Nephron progenitor cell (in vitro differentiated cells): ENCODE data around the gene ASCC1.

Experiments
- DNase-seq: peaks from one replicate; pipeline ENCODE4 v3.0.0; 2021
- H3K27ac Mint-ChIP-seq: 2 replicates; pipeline ENCODE4 v1.8.0; 2021; ENCODE audit warnings: mild to moderate bottlenecking, moderate library complexity, mixed read lengths
- H3K27me3 Mint-ChIP-seq: 2 replicates; pipeline ENCODE4 v1.8.0; 2021; ENCODE audit warnings: mild to moderate bottlenecking, low read depth, mixed read lengths; ENCODE audit not compliant: poor library complexity
- H3K36me3 Mint-ChIP-seq: 2 replicates; pipeline ENCODE4 v1.8.0; 2021; ENCODE audit warnings: low read depth, mixed read lengths
- H3K4me1 Mint-ChIP-seq: 2 replicates; pipeline ENCODE4 v1.8.0; 2021; ENCODE audit warnings: mixed read lengths
- H3K4me3 Mint-ChIP-seq: 2 replicates; pipeline ENCODE4 v1.8.0; 2021; ENCODE audit warnings: mild to moderate bottlenecking, moderate library complexity, mixed read lengths
- H3K9me3 Mint-ChIP-seq: 2 replicates; pipeline ENCODE4 v1.8.0; 2021; ENCODE audit warnings: mild to moderate bottlenecking, moderate library complexity, mixed read lengths
- TF ChIP-seq, protein P1 (sequence below): fragments of 200-600 bp; sonication (generic); IDR thresholded peaks from 2 replicates; pipeline ENCODE4 v1.5.0; 2021; ENCODE audit warnings: antibody characterized with exemption

Gene ASCC1, protein sequence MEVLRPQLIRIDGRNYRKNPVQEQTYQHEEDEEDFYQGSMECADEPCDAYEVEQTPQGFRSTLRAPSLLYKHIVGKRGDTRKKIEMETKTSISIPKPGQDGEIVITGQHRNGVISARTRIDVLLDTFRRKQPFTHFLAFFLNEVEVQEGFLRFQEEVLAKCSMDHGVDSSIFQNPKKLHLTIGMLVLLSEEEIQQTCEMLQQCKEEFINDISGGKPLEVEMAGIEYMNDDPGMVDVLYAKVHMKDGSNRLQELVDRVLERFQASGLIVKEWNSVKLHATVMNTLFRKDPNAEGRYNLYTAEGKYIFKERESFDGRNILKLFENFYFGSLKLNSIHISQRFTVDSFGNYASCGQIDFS

DNA sequence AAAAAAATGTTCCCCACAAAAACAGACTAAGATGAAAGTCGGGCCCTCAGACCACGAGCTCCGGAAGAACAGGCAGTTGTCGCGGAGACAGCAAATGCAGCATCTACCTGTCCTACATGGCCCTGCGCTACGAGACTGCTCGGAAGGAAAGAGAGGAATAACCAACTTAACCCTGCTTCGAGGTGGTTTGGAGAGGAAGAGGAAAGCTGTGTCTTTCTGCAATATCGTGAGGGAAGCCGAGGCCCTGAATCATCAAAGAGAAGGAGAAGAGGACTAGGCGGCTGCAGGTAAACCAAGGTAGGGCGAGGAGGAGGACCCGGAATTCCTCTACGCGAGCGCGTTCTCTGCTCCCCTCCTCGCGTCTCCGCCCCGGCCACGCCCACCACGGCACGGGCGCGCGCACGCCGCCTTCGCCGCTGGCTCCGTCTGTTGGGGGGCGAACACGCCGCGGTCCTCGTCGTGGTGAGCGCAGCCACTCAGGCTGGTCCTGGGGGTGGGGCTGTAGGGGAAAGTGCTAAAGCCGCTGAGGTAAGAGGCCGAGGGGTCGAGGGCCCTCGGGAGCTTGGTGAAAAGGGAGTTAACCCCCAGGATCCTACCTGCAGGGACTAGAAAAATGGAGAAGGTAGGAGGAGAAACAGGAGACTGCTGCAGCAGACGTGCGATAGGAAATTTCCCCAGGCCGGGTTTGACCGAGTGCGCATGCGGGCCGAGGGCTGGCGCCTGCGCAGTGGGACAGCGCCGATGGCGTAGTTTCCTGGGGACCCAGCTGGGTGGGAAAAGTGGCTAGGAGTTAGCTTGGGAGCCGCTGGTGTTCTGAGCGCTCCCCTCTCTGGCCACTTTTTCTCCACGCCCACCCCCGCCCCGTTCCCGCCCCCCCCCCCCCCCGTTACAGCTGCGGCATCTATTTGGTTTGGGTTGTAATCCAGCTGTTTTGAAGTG, at the start of gene ASCC1, which contains the start of gene ANAPC16:
ASCC1 (minus strand) TSS at position 666 of the 939 bp plus-strand sequence. CDS start 2,978 bp downstream, outside the sequence.
ANAPC16 (plus strand) TSS at position 402 of the 939 bp plus-strand sequence. CDS start 7,903 bp downstream, outside the sequence.
- Mint-ChIP-seq H3K27ac (peak within 1 kb of the TSS; percentile 100), H3K4me1 (peaks cover 39% of the 10 kb centered on the region), H3K27me3 (no peaks in the 10 kb centered on the region), H3K9me3 (no peaks in the 10 kb centered on the region), H3K36me3 (peaks cover 27% of the 10 kb centered on the region), H3K4me3 (peak within 1 kb of the TSS; percentile 95)
- TF ChIP-seq, protein P1, sequence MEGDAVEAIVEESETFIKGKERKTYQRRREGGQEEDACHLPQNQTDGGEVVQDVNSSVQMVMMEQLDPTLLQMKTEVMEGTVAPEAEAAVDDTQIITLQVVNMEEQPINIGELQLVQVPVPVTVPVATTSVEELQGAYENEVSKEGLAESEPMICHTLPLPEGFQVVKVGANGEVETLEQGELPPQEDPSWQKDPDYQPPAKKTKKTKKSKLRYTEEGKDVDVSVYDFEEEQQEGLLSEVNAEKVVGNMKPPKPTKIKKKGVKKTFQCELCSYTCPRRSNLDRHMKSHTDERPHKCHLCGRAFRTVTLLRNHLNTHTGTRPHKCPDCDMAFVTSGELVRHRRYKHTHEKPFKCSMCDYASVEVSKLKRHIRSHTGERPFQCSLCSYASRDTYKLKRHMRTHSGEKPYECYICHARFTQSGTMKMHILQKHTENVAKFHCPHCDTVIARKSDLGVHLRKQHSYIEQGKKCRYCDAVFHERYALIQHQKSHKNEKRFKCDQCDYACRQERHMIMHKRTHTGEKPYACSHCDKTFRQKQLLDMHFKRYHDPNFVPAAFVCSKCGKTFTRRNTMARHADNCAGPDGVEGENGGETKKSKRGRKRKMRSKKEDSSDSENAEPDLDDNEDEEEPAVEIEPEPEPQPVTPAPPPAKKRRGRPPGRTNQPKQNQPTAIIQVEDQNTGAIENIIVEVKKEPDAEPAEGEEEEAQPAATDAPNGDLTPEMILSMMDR, result no peak
- DNase-seq, result peak; percentile 94

GRCh38 chr10:72265508-72265907, 49.4 kb upstream of the ASCC1 start:
- TF ChIP-seq, protein P1, result no peak
- DNase-seq, result no peak
- no peaks in the 10 kb centered on the region for H3K9me3 Mint-ChIP-seq

DNA sequence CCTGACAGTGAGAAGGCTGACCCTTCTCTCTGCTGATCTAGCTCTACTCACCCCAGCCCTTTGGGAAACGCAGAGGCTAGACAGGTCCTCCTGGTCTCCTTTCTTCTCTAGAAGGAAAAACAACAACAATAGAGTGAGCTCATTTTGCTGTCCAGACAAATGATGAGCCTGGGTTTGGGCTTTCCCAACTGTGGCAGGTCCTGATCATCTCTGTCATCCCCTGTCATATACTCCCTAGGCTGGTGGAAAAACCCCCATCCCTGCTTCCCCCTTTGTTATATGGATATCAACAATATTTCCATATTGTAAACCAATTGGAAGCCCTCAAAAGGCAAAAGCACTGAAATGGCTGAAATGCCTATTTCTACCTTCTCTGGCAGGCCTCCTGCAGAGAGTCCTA, 48.5 kb upstream of the ASCC1 start:
- DNase-seq, result no peak
- no peaks in the 10 kb centered on the region for H3K27me3 Mint-ChIP-seq
- H3K27ac Mint-ChIP-seq, result peak overlapping the region; percentile 69
- H3K36me3 Mint-ChIP-seq, result no peaks in the 10 kb centered on the region
- peaks cover 58% of the 10 kb centered on the region for H3K4me1 Mint-ChIP-seq
- H3K9me3 Mint-ChIP-seq, result no peaks in the 10 kb centered on the region
- TF ChIP-seq, protein P1, result no peak
- H3K4me3 Mint-ChIP-seq, result no peak overlapping the region

More at GRCh38 chr10:72265508-72265907, 49.4 kb upstream of the ASCC1 start:
- Mint-ChIP-seq H3K36me3 (no peaks in the 10 kb centered on the region), H3K27ac (peak overlapping the region; percentile 66), H3K27me3 (no peaks in the 10 kb centered on the region), H3K4me1 (peaks cover 52% of the 10 kb centered on the region), H3K4me3 (no peak overlapping the region)

DNA sequence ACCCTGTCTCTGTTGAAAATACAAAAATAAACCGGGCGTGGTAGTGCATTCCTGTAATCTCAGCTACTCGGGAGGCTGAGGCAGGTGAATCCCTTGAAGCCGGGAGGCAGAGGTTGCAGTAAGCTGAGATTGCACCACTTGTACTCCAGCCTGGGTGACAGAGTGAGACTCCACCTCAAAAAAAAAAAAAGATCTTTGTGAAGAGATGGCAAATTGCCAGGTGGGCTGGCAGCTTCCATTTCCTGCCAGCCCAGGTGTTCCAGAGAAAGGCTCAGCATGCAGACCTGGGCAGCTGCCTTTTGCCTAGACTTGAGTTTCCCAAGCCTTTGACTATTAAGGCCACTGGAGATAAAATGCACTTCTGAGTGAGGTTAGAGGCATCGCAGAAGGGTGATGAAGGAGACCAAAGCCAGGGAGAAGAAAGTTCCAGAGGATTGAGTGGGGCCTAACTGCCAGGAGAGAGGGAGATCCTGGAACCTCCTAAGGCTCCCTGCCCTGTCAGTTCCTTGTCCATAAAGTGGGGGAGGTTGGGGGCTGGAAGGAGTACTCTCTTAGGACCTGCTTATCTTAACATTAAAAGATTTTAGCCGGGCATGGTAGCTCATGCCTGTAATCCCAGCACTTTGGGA, 47.7 kb upstream of the ASCC1 start:
- TF ChIP-seq, protein P1, result no peak
- Mint-ChIP-seq H3K4me1 (peaks cover 66% of the 10 kb centered on the region), H3K4me3 (no peak overlapping the region), H3K27ac (no peak overlapping the region), H3K27me3 (no peaks in the 10 kb centered on the region), H3K36me3 (no peaks in the 10 kb centered on the region), H3K9me3 (no peaks in the 10 kb centered on the region)
- no peak for DNase-seq

DNA sequence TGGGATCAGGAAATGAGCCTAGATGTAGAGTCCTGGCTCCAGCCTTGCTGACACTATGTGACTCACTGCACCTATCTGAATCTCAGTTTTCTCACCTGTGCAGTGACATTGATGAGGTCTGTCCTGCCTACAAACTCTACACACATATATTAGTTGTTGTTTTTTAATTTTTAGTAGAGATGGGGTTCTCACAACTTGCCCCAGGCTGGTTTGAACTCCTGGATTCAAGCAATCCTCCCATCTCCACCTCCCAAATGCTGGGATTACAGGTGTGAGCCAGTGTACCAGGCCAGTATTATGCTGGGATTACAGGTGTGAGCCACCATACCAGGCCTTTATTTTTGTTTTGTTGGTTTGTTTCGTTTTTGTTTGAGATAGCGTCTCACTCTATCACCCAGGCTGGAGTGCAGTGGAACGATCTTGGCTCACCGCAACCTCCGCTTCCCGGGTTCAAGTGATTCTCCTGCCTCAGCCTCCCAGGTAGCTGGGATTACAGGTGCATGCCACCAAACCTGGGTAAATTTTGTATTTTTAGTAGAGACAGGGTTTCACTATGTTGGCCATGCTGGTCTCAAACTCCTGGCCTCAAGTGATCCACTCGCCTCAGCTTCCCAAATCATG, 45.8 kb upstream of the ASCC1 start:
- Mint-ChIP-seq H3K4me3 (peak overlapping the region; percentile 75), H3K36me3 (no peaks in the 10 kb centered on the region), H3K4me1 (peaks cover 68% of the 10 kb centered on the region), H3K27ac (peak overlapping the region; percentile 98), H3K27me3 (no peaks in the 10 kb centered on the region), H3K9me3 (no peaks in the 10 kb centered on the region)
- no peak for DNase-seq
- TF ChIP-seq, protein P1, result no peak
